GM12892 (cell line): ENCODE results near the gene TM2D1.

ENCODE experiments used
- POLR2A ChIP-seq: IDR thresholded peaks from 2 replicates; pipeline ENCODE4 v1.6.1; 2011; ENCODE audit warnings: low read depth, low read length, control low read depth
- POLR2AphosphoS5 ChIP-seq: IDR thresholded peaks from 2 replicates; pipeline ENCODE4 v1.6.1; 2011; ENCODE audit warnings: low read depth, low read length, control low read depth
- TAF1 ChIP-seq: IDR thresholded peaks from 2 replicates; pipeline ENCODE4 v1.6.1; 2011; ENCODE audit warnings: low read depth, mild to moderate bottlenecking, control low read depth, low read length, borderline replicate concordance

GRCh38 chr1:61680500-61680899 lies 44.4 kb downstream of the TM2D1 start:
- no peak for TF ChIP-seq POLR2A
- TF ChIP-seq POLR2AphosphoS5 = no peak
- no peak for TF ChIP-seq TAF1
